ENCODE measurements around the gene BTRC.

BTRC gene

GRCh38 chr10:101487399-101487798, 133.4 kb downstream of the BTRC start:
- Mint-ChIP-seq H3K9me3 (no peaks in the 10 kb centered on the region), H3K4me3 (no peak overlapping the region), H3K27ac (peak overlapping the region; percentile 40), H3K4me1 (peaks cover 36% of the 10 kb centered on the region), H3K27me3 (ENCODE audit: low read depth, poor library complexity) (peaks cover 9% of the 10 kb centered on the region), H3K36me3 (ENCODE audit: low read depth) (peaks cover 4% of the 10 kb centered on the region)
- no peak for DNase-seq
- no peak for TF ChIP-seq CTCF (IDR thresholded peaks at IDR 0.05)

GRCh38 chr10:101489355-101489754, 135.4 kb downstream of the BTRC start:
- Mint-ChIP-seq H3K27ac (no peak overlapping the region), H3K27me3 (ENCODE audit: low read depth, poor library complexity) (peaks cover 9% of the 10 kb centered on the region), H3K4me3 (no peak overlapping the region), H3K4me1 (peaks cover 48% of the 10 kb centered on the region), H3K9me3 (no peaks in the 10 kb centered on the region), H3K36me3 (ENCODE audit: low read depth) (no peaks in the 10 kb centered on the region)
- no peak for DNase-seq
- TF ChIP-seq CTCF (IDR thresholded peaks at IDR 0.05): no peak

DNA sequence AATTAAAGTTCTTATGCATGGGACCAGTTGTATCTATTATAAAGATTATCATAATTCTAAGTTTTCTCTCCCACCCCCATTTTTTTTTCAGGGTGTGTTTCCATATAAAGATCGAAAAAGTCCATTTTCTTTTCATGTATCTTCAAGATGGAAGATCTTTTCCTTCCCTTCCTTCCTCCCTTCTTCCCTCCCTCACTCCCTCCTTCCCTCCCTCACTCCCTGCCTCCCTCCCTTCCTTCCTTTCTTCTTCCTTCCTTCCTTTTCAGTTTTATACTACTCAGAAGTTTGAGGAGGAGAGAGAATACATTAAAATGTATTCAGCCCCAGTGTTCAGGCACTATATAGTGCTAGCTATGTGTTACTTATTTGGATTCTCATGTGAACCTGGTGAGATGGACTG, 136.1 kb downstream of the BTRC start:
- Mint-ChIP-seq H3K4me3 (no peak overlapping the region), H3K36me3 (ENCODE audit: low read depth) (no peaks in the 10 kb centered on the region), H3K9me3 (no peaks in the 10 kb centered on the region), H3K4me1 (peaks cover 48% of the 10 kb centered on the region), H3K27ac (no peak overlapping the region), H3K27me3 (ENCODE audit: low read depth, poor library complexity) (peaks cover 5% of the 10 kb centered on the region)
- no peak for TF ChIP-seq CTCF (IDR thresholded peaks at IDR 0.05)
- no peak for DNase-seq

GRCh38 chr10:101492205-101492604, 138.2 kb downstream of the BTRC start:
- no peak for TF ChIP-seq CTCF (IDR thresholded peaks at IDR 0.05)
- H3K9me3 Mint-ChIP-seq: no peaks in the 10 kb centered on the region
- H3K4me1 Mint-ChIP-seq: peaks cover 30% of the 10 kb centered on the region
- peaks cover 5% of the 10 kb centered on the region for H3K27me3 Mint-ChIP-seq (ENCODE audit: low read depth, poor library complexity)
- H3K4me3 Mint-ChIP-seq: no peak overlapping the region
- no peak overlapping the region for H3K27ac Mint-ChIP-seq
- no peaks in the 10 kb centered on the region for H3K36me3 Mint-ChIP-seq (ENCODE audit: low read depth)
- no peak for DNase-seq

- H3K9me3 Mint-ChIP-seq: no peaks in the 10 kb centered on the region
- no peak overlapping the region for H3K4me3 Mint-ChIP-seq
- no peaks in the 10 kb centered on the region for H3K36me3 Mint-ChIP-seq (ENCODE audit: low read depth)
- peaks cover 24% of the 10 kb centered on the region for H3K4me1 Mint-ChIP-seq
- no peak overlapping the region for H3K27ac Mint-ChIP-seq
- DNase-seq: no peak
- peaks cover 3% of the 10 kb centered on the region for H3K27me3 Mint-ChIP-seq (ENCODE audit: low read depth, poor library complexity)
- no peak for TF ChIP-seq CTCF (IDR thresholded peaks at IDR 0.05)
Measured at GRCh38 chr10:101492814-101493213, 138.8 kb downstream of the BTRC start.

DNA sequence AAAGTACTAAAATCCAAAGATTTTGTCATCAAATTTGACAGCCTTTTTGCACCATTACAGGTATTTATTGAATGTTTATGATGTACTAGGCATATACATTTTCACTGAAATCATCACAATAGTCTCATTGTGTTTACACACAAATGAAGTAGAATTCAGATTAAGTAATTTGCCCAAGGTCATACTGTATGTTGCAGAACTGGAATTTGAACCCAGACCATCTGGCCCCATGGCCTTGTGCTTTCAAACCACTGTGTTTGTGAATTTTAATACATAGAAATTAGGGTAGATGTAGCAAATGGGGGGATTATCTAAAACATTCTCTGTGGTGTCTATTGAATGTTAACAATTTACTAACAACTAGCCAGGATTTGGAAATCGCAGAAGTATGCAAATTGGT, 139.3 kb downstream of the BTRC start:
- no peaks in the 10 kb centered on the region for H3K9me3 Mint-ChIP-seq
- no peak overlapping the region for H3K4me3 Mint-ChIP-seq
- DNase-seq: no peak
- no peak for TF ChIP-seq CTCF (IDR thresholded peaks at IDR 0.05)
- no peak overlapping the region for H3K27ac Mint-ChIP-seq
- peaks cover 21% of the 10 kb centered on the region for H3K4me1 Mint-ChIP-seq
- peaks cover 5% of the 10 kb centered on the region for H3K27me3 Mint-ChIP-seq (ENCODE audit: low read depth, poor library complexity)
- no peaks in the 10 kb centered on the region for H3K36me3 Mint-ChIP-seq (ENCODE audit: low read depth)
